ENCODE measurements around the gene OR10G7.

Gene OR10G7

GRCh38 chr11:124041254-124041653 lies at the start of gene OR10G7:
OR10G7 (minus strand) TSS chr11:124041325; CDS start chr11:124039001, 2,324 bp downstream.
- DNase-seq, result no peak

- DNase-seq, result no peak
Observed at GRCh38 chr11:124085997-124086846, 45.1 kb upstream of the OR10G7 start.

GRCh38 chr11:124085583-124085982 lies 44.5 kb upstream of the OR10G7 start:
- no peak for DNase-seq

- no peak for DNase-seq
Observed at GRCh38 chr11:124082371-124082770, 41.2 kb upstream of the OR10G7 start.

- no peak for DNase-seq
Observed at GRCh38 chr11:124081483-124081882, 40.4 kb upstream of the OR10G7 start.

GRCh38 chr11:124080327-124081001 lies 39.3 kb upstream of the OR10G7 start:
- no peak for DNase-seq

- no peak for DNase-seq
Observed at GRCh38 chr11:124079631-124080326, 38.7 kb upstream of the OR10G7 start.

GRCh38 chr11:124078591-124078990 lies 37.5 kb upstream of the OR10G7 start:
- no peak for DNase-seq

GRCh38 chr11:124077266-124077665 lies 36.1 kb upstream of the OR10G7 start:
- DNase-seq, result no peak

GRCh38 chr11:124075841-124076651 lies 34.9 kb upstream of the OR10G7 start:
- no peak for DNase-seq

- no peak for DNase-seq
Observed at GRCh38 chr11:124075492-124075840, 34.3 kb upstream of the OR10G7 start.

- DNase-seq, result no peak
Observed at GRCh38 chr11:124074554-124074953, 33.4 kb upstream of the OR10G7 start.

- no peak for DNase-seq
Observed at GRCh38 chr11:124072147-124072546, 31.0 kb upstream of the OR10G7 start.

GRCh38 chr11:124071623-124071948 lies 30.5 kb upstream of the OR10G7 start:
- DNase-seq, result no peak

GRCh38 chr11:124070915-124071622 lies 29.9 kb upstream of the OR10G7 start:
- DNase-seq, result no peak

- DNase-seq, result no peak
Observed at GRCh38 chr11:124069429-124070401, 28.6 kb upstream of the OR10G7 start.

- DNase-seq, result no peak
Observed at GRCh38 chr11:124068601-124069110, 27.5 kb upstream of the OR10G7 start.

GRCh38 chr11:124052966-124053365 lies 11.8 kb upstream of the OR10G7 start:
- no peak for DNase-seq

GRCh38 chr11:124050748-124051147 lies 9.6 kb upstream of the OR10G7 start:
- DNase-seq, result no peak

- DNase-seq, result no peak
Observed at GRCh38 chr11:124043420-124043819, 2.3 kb upstream of the OR10G7 start.

GRCh38 chr11:124039557-124039956 lies 1.6 kb downstream of the OR10G7 start:
- no peak for DNase-seq
